Measurements from ENCODE around the gene C6orf52.

DNA sequence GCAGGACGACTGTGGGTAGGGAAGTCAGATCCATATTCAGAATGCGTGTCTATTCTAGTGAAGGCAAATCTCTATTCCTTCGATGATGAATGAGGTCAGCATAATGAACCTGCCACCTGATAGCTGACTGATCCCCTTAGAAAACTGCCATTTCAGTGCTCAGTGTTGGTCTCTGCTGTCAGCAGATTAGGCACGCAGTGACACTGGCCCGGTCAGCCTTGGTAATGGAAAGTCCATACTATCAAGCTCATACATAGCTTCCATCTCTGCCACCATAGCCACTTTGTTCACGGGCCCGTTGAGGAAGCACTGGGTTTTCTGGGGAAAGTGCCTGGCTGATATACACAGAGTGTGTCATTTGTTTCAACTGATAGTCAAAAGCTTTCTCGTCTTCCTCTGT is 54.0 kb downstream of the C6orf52 start:
- TF ChIP-seq, protein P1, sequence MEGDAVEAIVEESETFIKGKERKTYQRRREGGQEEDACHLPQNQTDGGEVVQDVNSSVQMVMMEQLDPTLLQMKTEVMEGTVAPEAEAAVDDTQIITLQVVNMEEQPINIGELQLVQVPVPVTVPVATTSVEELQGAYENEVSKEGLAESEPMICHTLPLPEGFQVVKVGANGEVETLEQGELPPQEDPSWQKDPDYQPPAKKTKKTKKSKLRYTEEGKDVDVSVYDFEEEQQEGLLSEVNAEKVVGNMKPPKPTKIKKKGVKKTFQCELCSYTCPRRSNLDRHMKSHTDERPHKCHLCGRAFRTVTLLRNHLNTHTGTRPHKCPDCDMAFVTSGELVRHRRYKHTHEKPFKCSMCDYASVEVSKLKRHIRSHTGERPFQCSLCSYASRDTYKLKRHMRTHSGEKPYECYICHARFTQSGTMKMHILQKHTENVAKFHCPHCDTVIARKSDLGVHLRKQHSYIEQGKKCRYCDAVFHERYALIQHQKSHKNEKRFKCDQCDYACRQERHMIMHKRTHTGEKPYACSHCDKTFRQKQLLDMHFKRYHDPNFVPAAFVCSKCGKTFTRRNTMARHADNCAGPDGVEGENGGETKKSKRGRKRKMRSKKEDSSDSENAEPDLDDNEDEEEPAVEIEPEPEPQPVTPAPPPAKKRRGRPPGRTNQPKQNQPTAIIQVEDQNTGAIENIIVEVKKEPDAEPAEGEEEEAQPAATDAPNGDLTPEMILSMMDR (conservative IDR thresholded peaks at IDR 0.05): no peak
- TF ChIP-seq EZH2 (IDR thresholded peaks at IDR 0.05; ENCODE audit: low read depth): no peak

All from PC-9 (cell line).